NCI-H345 (cell line): ENCODE data around the gene ACSL5.
A peak's percentile ranks its signal among the peaks of the same experiment; 100 is the strongest.

Experiments used
- DNase-seq: peaks from one replicate; lab custom pipeline; 2025; lab: John Stamatoyannopoulos, UW

The ACSL5 gene

DNA sequence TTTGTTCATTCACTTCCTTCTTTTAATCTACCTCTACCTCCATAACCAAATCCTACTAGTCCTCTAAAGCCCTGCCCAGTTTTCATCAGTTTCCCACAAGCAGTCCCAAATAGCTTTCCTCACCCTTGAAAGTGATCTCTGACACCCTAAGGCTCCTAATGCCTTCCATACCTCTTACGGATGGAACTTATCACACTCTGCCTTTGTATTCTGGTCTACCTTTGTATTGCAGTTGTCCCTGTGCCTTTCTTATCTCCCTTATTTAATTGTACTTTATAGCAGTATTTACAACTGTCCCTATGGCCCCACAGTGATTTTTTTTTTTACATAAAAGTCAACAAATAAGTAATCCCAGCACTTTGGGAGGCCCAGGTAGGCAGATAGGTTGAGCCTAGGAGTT, 33.8 kb downstream of the ACSL5 start:
- no peak for DNase-seq

DNA sequence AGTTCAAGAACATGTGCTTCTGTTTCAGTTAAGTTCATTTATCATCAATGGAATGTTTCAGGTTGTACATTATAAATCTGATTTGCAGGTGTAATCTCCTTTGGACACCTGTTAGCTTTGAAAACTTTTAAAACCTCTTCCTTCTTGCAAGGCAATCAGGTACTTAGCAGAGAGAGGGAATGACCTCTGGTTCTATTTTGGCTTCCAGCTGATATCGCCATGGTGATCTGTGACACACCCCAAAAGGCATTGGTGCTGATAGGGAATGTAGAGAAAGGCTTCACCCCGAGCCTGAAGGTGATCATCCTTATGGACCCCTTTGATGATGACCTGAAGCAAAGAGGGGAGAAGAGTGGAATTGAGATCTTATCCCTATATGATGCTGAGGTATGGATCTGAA, 35.4 kb downstream of the ACSL5 start:
- DNase-seq, result no peak

DNA sequence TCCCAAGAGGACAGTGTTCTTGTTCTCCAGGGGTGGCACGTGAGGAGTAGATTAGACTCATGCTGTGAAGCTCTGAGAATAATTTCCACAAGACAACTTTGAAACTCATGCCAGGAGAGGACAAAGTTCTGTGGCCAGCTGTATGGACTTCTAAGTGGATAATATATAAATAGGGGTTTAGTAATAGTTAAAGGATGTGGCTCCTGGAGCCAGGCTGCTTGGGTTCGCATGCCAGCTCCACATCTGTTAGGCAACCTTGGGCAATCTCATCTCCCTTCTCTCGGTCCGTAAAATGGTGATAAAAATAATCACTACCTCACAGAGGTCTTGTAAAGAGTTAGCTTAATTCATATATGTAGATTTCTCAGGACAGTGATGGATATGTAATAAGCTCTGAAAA, 35.8 kb downstream of the ACSL5 start:
- DNase-seq, result no peak

DNA sequence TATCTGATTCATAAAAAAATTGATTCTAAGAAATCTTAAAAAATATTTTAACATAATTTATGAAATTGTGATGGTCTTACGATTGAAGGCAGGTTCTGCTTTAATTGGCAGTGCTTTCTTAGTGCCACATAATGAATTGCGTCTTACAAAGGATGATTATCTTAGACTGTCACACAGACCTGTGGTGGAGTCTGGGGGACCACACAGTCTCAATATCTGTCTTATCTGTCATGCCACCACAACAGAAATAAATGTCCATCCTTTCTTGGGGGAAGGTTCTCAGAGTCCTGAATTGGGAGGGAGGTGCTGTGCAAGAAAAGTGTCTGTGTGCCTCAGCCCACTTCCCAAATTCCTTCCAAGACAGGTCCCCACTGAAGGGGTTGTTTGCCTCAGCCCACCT, 38.8 kb downstream of the ACSL5 start:
- DNase-seq, result no peak

DNA sequence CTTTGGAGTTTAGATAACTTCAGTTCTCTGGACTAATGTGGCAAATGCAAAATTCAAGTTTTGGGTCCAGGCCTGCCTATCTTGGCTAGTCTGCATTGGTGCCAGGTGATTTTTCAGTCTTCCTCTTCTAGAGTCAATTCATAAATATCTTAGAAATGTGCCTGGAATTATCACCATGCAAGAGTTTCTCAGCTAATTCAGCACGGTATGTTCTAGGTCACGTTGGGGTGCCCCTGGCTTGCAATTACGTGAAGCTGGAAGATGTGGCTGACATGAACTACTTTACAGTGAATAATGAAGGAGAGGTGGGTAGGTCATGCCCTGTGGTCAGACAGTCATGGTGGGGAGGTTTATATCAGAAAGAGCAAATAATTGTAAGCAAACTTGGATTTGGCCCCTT, 47.8 kb downstream of the ACSL5 start:
- no peak for DNase-seq

DNA sequence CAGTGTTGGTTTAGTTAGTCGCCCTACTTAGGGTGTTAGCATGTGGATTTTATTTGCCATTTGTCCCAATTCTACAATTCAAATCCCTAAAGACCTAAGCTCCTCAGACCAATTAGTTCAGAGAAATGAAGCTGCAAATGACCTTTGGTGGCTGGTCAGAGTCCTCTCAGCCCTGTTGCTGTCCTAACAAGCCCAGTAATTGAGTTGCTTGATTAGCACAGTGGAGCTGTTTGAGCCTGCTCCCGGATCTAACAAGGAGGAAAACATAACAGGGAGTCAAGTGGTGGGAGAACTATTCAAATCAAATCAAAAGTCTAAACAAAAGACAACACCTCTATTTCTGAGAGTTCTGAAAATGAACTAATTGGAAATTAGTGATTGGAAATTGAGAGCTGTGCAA, 50.7 kb downstream of the ACSL5 start:
- DNase-seq, result no peak

DNA sequence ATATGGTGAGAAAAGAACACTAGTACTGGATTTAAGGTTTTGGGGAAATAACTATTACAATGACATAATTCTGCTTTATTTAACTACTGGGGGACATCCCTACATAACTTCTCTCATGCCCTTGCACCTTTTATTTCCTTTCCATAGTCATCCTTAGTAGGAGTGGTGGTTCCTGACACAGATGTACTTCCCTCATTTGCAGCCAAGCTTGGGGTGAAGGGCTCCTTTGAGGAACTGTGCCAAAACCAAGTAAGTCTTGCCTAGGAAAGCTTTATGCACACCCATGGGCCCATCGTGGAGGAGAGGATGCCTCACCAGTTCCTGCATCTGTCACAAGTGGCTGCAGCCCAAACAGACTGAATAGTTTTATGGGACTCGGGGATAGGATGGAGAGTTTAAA, 52.2 kb downstream of the ACSL5 start:
- DNase-seq, result no peak

DNA sequence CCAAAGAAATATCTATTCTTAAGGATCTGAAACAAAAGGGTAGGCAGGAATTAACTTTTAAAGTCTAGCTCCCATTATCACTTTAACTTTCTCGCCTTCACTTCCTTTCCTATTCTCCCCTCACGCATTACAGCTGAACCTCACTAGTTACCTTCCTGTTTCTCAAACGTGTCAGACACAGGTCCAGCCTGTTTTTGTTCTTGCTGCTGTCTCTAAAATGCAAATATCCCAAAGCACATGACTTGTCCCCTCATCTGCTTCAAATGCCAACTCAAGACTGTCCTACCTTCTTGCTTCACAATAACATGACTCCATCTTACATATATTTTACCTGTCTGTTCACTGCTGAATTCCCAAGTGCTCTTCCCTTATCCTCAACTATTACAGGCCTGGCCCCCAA, 55.2 kb downstream of the ACSL5 start:
- DNase-seq, result no peak

DNA sequence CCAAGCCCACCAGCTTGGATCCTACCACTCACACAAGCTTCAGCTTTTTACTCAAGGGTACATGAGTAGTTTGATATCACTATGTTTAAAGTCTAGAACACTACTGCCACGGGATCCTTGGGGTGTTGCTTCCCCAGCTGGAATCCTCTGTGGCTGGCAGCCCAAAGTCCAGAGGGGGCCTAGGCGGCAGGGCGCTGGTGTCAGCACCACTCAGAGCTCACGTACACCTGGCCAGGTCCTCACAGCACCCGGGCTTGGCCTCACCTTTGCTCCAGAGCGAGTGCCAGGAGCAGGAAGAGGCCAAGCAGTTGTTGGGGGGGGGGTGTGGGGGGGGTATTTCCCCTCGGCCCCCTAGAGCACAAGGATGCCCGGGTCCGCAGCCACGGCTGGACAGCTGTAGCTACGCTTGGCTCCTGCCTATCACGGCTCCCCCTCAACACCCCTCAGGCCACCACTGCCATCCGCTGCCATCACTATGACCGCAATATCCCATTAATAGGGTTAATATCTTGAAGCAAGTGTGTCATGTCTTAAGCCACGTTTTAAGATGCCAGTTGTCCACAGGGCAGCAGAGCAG, 55.8 kb downstream of the ACSL5 start:
- no peak for DNase-seq

DNA sequence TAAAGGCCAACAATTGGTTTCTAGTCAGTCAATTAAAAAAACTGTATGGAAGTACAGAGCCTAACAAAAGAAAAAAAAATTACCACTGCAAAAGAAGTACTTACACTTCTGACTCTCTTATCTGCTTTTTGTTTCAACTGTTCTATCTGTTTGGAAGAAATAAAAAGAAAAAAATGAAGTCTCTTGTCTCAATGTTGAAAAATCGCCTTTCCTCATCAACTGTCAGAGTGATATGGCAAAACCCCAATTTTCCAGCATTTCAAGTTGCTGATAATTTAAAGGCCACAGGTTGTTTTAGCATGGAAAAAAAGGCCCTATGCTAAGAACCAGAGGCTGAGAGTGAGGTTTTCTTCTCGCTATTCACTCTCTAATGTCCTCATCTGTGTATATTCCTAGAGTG, 59.2 kb downstream of the ACSL5 start:
- no peak for DNase-seq

DNA sequence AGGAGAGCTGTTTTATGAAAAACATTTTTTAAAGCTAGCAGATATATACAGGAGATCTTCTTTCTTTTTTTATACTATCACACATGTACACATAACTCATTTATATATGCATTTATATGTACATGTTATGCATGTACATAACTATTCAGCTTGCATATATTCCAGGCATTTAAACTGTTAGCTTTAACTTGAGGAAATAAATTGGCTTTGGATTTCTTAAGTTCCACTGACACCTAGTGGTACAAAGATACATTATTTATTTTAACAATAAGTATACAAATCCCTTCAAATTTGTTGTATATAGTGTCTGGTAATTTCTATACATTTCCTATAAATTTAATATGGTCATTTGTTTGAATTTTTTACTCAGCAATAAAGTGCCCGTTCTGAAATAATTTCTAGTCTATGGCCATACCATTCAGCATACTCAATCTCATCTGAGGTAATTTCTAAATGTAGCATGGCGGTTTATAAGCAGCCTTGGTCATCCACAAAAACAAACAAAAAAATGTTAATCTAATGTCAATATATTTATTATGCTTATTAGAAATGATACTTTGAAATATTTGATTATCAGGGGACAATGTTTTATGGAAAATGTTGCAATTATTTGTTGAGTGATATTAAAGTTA, 61.2 kb downstream of the ACSL5 start:
- DNase-seq, result no peak

DNA sequence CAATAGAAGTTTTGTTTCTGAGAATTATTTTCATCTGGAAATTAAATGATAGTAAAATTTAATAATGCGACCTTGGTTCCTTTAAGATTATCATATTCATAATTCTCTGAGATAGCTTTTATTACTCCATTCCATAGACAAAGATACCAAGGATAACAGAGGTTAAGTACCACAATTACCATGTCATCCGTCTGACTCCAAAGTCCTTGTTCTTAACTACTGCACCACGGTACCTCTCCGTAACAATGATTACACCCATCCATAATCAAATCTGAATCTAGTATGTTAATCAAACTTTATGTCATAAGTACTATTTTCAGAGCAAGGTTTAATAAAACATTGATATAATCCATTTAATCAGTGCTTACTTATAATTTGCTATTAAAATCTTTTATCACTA, 64.4 kb downstream of the ACSL5 start:
- DNase-seq, result no peak

DNA sequence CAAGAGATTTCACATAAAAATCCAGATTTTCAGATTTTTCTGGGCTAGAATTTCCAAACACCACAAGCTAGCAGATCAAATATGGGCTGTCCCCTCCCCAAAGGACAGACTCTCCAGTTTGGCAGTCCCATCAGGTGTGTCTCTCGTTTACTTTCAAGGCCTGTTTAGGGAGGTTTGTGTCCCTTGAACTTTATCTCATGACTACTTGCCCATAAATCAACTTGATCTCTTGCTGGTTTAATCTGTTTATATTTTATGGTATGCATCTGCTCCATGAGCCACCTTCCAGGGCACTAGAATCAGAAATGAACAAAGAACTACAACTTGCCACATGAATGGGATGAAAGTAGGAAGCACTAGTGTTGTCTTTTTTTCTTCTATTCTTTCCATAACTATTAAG, 67.6 kb downstream of the ACSL5 start:
- no peak for DNase-seq

DNA sequence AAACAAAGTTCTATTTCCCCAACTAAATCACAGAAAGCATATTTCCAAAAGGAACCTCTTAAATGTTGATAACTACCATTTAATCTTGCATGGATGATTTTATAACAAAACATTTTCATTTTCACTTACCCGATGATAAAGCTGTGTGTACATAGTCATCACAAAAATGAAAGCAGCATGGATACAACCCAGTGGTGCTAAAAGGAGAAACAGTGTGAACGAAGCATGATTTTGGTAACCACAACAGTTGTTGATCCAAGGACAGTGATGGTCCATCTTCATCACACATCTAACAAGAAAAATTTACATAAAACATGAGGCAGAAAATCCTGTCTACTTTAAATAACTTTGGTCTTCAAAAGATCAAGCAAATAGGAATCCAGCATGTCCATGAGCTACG, 68.1 kb downstream of the ACSL5 start:
- no peak for DNase-seq

DNA sequence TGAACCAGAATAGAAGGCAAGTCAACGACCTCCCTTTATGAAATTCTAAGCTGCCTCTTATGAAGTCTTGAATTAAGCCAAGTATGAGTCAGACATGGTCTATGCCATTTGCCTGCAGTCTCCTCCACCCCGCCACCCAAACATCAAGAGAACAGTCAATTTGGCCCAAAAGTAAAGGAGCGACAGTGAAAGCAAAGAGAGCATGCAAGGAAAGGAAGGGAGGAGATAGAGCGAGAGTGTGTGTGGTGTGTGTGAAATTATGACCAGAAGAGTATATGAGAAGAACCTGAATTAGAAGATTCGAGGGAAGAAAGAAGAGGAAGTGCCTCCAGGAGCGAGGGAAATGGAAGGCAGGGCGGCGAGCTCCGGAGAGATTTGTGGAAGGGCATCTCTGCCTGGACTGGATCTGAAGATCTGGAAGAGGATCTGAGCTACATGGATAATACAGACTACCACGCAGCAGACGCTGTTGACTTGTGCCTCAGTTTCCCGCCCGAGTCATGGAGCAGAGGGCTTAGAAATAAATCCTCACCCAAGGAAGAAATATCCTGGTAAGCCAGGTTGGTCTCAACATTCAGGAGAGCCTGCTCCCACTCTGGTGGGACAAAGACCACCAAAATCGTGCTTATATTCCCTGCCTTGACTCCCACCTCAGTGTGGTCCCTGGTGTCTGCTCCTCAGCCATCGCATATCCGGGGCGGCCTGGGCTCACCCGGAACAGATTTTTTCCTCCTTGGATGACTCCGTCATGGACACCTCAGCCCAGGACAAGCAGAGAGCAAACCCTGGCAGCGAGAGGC, 72.3 kb downstream of the ACSL5 start:
- no peak for DNase-seq

DNA sequence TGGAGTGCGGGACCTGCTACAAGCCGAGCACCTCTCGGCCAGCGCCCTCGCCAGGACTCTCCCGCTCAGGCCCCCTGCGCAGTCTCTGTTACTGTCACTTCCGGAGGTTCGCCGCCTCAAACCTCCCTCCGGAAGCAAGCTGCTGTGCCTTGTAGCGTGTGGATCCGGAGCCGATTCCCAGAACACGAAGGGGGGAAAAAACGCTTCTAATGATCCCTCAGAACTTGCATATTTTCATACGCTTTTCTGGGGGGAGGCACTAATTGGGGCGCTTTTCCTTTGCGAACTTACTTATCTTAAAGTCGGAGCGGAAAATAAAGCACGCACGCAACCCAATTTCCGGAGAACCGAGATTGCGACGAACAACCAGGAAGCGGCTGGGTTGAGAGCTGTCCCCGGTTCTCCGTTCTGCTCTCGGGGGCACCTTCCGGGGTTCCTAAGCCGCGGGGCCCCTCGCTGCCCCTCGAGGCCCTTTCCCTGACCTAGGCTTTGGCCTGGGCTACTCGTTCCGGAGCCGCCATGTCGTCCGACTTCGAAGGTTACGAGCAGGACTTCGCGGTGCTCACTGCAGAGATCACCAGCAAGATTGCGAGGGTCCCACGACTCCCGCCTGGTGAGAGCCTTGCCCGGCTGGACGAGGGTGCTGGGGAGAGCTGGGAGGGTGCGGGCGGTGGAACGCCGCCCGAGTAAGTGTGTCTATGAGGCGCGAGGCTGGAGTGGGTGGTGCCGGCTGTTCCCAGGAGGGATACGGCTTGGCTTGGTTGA, 73.1 kb downstream of the ACSL5 start, which contains the start of the genes VTI1A and ZDHHC6:
TSS of gene VTI1A (plus strand) at position 361 of the 765 bp plus-strand sequence. CDS start at position 520, 159 bp downstream.
TSS of gene ZDHHC6 (minus strand) at position 60 of the 765 bp plus-strand sequence. CDS start 1,478 bp downstream, outside the sequence.
- peak; percentile 73 for DNase-seq

DNA sequence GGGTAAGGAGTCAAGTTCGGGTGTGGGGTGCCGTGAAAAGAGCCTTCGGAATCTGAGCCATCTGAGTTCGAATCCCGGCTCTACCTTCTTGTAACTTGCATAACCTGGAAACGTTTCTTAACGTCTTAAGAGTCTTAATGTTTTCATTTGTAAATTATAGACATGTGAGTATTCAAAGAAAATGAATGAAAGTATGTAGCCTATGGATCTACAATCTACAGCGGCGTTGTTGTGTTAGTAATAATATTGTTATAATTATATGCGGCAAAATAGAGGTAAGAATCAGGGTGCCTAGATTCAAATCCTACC, 73.7 kb downstream of the ACSL5 start:
- DNase-seq, result no peak

DNA sequence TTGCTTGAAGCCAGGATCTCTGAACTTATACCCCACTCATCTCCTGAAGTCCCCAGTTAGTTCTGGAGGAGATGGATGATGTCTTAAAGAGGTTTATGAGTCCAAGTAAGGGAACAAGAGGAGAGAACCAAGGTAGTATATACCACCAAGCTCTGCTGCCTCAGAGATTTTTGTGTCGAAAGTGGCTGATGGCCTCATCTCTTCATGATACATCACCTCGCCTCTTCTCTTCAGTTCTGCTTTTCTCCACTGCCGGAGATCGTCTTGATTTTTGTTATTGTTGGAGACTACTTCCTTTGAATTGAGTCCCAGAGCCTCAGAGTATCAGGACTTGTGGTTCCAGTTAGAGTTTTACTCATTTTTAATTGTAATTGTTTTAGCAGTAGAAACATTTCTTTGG, 75.0 kb downstream of the ACSL5 start:
- DNase-seq, result no peak

DNA sequence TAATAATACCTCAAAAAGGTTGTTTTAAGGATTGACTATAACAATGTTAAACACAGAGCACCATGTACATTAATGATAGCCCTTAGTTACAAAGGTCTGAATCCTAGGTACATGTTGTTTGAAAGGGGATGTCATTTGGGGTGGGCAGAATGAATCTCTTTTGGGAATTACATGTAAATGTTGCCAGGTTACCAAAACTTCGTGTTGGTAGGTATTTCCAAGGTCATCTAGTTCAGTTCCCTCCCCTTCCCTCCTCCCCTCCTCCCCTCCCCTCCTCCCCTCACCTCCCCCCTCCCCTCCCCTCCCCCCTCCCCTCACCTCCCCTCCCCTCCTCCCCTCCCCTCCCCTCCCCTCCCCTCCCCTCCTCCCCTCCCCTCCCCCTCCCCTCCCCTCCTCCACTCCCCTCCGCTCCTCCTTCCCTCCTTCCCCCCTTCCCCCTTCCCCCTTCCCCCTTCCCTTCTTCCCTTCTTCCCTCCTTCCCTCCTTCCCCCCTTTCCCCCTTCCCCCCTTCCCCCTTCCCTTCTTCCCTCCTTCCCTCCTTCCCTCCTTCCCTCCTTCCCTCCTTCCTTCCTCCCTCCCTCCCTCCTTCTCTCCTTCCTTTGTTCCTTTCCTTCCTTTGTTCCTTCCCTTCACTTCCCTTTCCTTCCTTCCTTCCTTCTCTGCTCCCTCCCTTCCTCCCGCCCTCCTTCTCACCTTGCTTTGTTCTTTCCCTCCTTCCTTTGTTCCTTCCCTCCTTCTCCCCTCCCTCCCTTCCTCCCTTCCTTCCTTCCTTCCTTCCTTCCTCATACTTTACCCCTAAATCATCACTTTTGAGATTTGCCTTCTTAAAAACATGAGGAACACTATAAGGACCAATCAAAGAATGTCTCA, 81.2 kb downstream of the ACSL5 start:
- DNase-seq, result no peak

DNA sequence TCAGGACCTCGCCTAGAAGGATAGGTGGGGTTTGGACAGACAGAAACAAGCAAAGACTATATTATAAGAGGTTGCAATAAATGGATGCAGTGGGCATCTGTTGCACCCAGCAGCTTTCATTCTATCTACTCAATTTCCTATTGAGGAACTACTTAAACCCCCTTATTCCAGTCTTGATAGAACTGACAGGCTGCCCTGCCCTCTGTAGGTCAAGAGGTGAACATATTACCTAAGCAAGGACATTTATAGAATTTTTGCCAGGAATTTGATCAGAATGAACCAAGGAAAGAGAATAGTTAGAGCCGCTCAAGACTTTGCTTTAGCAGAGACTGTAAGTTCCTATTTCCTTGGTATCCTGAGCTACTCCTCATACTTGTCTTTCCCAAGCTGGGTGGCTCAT, 82.6 kb downstream of the ACSL5 start:
- no peak for DNase-seq

DNA sequence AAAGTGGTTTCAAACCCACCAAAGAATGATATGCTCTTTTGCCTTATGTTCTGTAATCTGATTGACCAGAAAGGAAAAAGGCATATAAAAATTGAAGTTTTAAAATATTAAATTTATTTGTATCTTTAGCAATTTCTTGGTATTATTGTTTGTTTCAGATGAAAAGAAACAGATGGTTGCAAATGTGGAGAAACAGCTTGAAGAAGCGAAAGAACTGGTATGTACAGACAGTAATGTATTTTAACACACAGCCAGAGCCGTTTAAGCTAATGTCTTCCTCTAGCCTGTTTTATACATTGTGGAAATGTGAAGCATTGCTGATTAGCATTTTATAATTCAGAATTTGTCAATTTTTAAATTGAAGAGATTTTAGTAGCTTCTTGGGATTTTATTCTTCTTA, 86.5 kb downstream of the ACSL5 start:
- no peak for DNase-seq
